ENCODE results near the gene USP49. TPM values are rescaled to one million over a fixed set of nuclear protein-coding genes. Genes with fewer than 3 reads are reported as not detected.

USP49 gene
- total and polyA plus RNA-seq, 2 of the 13 experiments (the other 11 are each of a cell fraction or from before 2014, with no cell fraction given) = 2.9 to 4.3 TPM

DNA sequence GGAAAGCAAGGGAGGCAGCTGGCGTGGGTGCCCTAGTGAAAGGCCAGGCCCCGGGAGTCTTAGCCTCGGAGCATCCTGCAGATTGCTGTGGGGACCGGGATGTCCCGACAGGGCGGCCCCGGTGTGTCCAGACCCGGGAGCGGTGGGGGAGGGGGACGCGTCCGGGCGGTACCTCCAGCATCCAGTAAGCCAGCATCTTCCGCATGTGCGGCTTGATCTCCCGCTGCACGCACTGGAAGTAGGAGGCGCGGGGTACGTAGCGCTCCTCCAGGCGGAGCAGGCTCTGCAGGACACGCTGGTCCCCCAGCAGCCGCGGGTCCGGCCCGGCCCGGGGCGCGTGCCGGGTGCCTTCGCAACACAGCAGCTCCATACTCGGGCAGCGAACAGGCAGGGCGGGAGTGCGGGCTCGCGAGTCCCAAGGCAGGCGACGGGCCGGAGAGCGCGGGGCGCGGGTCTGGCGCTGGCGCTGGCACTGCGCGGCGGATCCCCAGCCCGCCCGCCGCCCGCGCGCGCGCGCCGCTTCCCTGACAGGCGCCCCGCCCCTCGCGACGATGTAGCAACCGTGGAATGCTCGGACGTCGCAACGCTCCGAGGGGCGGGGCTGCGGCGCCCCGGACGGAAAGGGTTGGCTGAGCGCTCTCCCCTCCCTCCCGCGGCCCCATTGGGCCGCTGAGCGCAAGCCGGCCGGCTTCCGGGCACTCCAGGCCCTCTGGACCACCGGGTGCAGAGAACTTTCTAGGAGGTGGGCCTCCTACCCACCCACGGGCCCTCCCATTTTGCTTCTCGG is 46.3 kb upstream of the USP49 start, which contains the start of gene CCND3 (continued):
- TF ChIP-seq ZNF10 (CRISPR knock-in tag; IDR thresholded peaks at IDR 0.05; ENCODE audit: borderline replicate concordance, low read depth) = no peak
- TF ChIP-seq ZKSCAN1 (IDR thresholded peaks at IDR 0.05; ENCODE audit: low read length) = no peak
- TF ChIP-seq ZNF546 (CRISPR knock-in tag; conservative IDR thresholded peaks at IDR 0.05) = no peak; the same call in 1 of the 2 replicates
- TF ChIP-seq PHB2 (IDR thresholded peaks at IDR 0.05; ENCODE audit: partially characterized antibody) = no peak
- TF ChIP-seq HOXA9 (CRISPR knock-in tag; IDR thresholded peaks at IDR 0.05; ENCODE audit: borderline replicate concordance) = 0 out of 2 replicates have a peak, but pooled peaks have one; percentile 38
- TF ChIP-seq, protein P1, sequence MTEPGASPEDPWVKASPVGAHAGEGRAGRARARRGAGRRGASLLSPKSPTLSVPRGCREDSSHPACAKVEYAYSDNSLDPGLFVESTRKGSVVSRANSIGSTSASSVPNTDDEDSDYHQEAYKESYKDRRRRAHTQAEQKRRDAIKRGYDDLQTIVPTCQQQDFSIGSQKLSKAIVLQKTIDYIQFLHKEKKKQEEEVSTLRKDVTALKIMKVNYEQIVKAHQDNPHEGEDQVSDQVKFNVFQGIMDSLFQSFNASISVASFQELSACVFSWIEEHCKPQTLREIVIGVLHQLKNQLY (CRISPR knock-in tag; IDR thresholded peaks at IDR 0.05) = no peak
- no peak for TF ChIP-seq ZNF253 (CRISPR knock-in tag; IDR thresholded peaks at IDR 0.05; ENCODE audit: borderline replicate concordance)
- TF ChIP-seq NFYB (CRISPR knock-in tag; IDR thresholded peaks at IDR 0.05) = peak; percentile 71
- no peak for TF ChIP-seq PCBP1 (IDR thresholded peaks at IDR 0.05; ENCODE audit: borderline replicate concordance, low read depth, low read length)
- no peak for TF ChIP-seq ZNF451 (CRISPR knock-in tag; IDR thresholded peaks at IDR 0.05)
- TF ChIP-seq TCF7 (IDR thresholded peaks at IDR 0.05; ENCODE audit: low read depth) = no peak
- no peak for TF ChIP-seq ARID5B (CRISPR knock-in tag; IDR thresholded peaks at IDR 0.05)
- TF ChIP-seq TGIF2 (CRISPR knock-in tag; IDR thresholded peaks at IDR 0.05) = peak; percentile 72
- TF ChIP-seq NCOA2 (CRISPR knock-in tag; IDR thresholded peaks at IDR 0.05) = no peak; the same call in 1 of the 2 replicates
- TF ChIP-seq, protein P2, sequence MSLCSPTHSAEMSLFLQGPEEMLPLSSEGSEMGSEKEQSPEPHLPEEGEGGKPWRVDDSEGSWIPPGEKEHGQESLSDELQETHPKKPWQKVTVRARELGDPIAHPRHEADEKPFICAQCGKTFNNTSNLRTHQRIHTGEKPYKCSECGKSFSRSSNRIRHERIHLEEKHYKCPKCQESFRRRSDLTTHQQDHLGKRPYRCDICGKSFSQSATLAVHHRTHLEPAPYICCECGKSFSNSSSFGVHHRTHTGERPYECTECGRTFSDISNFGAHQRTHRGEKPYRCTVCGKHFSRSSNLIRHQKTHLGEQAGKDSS (CRISPR knock-in tag; IDR thresholded peaks at IDR 0.05; ENCODE audit: borderline replicate concordance, low read depth) = no peak
- TF ChIP-seq ZNF343 (CRISPR knock-in tag; IDR thresholded peaks at IDR 0.05) = peak; percentile 85
- TF ChIP-seq ZBTB38 (CRISPR knock-in tag; IDR thresholded peaks at IDR 0.05) = 0 out of 2 replicates have a peak, but pooled peaks have one; percentile 27
- TF ChIP-seq, protein P3, sequence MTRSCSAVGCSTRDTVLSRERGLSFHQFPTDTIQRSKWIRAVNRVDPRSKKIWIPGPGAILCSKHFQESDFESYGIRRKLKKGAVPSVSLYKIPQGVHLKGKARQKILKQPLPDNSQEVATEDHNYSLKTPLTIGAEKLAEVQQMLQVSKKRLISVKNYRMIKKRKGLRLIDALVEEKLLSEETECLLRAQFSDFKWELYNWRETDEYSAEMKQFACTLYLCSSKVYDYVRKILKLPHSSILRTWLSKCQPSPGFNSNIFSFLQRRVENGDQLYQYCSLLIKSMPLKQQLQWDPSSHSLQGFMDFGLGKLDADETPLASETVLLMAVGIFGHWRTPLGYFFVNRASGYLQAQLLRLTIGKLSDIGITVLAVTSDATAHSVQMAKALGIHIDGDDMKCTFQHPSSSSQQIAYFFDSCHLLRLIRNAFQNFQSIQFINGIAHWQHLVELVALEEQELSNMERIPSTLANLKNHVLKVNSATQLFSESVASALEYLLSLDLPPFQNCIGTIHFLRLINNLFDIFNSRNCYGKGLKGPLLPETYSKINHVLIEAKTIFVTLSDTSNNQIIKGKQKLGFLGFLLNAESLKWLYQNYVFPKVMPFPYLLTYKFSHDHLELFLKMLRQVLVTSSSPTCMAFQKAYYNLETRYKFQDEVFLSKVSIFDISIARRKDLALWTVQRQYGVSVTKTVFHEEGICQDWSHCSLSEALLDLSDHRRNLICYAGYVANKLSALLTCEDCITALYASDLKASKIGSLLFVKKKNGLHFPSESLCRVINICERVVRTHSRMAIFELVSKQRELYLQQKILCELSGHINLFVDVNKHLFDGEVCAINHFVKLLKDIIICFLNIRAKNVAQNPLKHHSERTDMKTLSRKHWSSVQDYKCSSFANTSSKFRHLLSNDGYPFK (CRISPR knock-in tag; IDR thresholded peaks at IDR 0.05; ENCODE audit: borderline replicate concordance) = no peak; the same call in 1 of the 2 replicates
- peak; percentile 84 for TF ChIP-seq TEAD3 (CRISPR knock-in tag; optimal IDR thresholded peaks at IDR 0.05; ENCODE audit: borderline replicate concordance)
- TF ChIP-seq, protein P4, sequence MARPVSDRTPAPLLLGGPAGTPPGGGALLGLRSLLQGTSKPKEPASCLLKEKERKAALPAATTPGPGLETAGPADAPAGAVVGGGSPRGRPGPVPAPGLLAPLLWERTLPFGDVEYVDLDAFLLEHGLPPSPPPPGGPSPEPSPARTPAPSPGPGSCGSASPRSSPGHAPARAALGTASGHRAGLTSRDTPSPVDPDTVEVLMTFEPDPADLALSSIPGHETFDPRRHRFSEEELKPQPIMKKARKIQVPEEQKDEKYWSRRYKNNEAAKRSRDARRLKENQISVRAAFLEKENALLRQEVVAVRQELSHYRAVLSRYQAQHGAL (CRISPR knock-in tag; IDR thresholded peaks at IDR 0.05; ENCODE audit: not compliant biosample characterization) = no peak
- peak; percentile 78 for TF ChIP-seq KAT8 (CRISPR knock-in tag; IDR thresholded peaks at IDR 0.05)
